PC-9 (cell line): ENCODE measurements around the gene NPEPL1.

ENCODE experiments used
- CTCF ChIP-seq: fragments of 200-600 bp; sonication (generic); conservative IDR thresholded peaks from 2 replicates; pipeline ENCODE4 v1.6.1; 2017; ENCODE audit warnings: mixed run types, antibody characterized with exemption, mild to moderate bottlenecking, moderate library complexity
- EZH2 ChIP-seq: fragments of 200-600 bp; sonication (generic); IDR thresholded peaks from 2 replicates; pipeline ENCODE4 v1.8.0; 2017; ENCODE audit warnings: antibody characterized with exemption, low read depth

GRCh38 chr20:58673119-58673518, 19.5 kb upstream of the NPEPL1 start:
- no peak for TF ChIP-seq CTCF
- no peak for TF ChIP-seq EZH2
